ENCODE data around the gene WFDC2. TPM values are rescaled to one million over a fixed set of nuclear protein-coding genes. Genes with fewer than 3 reads are reported as not detected.

Gene WFDC2
- polyA plus RNA-seq, 2 of the 4 experiments (the other 2 are of a cell fraction): not detected

DNA sequence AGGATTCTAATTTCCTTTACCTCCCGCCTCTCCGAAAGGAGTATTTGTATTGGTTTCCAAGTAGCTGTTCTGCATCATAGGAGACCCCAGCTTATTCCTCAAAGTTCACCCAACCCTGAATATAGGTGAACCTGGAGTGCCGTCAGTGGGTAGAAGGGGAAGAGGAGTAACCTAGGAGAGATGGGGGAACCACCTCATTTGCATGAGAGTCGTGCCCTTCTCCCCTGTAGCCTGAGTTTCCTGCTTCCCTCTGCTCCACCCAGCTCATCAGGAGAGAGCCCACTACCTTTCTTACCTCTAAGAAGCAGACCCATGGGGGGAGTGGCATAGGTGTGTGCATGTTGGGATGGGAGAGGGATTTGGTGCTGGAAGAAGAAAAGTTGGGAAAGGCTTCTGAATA, 17.3 kb upstream of the WFDC2 start:
- Histone ChIP-seq H3K27ac (no peak overlapping the region), H3K4me1 (no peaks in the 10 kb centered on the region), H3K9me3 (no peaks in the 10 kb centered on the region), H3K4me3 (no peak overlapping the region), H3K4me2 (no peak overlapping the region)
- ATAC-seq (no peak), DNase-seq (ENCODE audit: low read depth in 1 of 2, low spot score in 1 of 2) (no peak), FAIRE-seq (no peak)
- TF ChIP-seq, protein P1, sequence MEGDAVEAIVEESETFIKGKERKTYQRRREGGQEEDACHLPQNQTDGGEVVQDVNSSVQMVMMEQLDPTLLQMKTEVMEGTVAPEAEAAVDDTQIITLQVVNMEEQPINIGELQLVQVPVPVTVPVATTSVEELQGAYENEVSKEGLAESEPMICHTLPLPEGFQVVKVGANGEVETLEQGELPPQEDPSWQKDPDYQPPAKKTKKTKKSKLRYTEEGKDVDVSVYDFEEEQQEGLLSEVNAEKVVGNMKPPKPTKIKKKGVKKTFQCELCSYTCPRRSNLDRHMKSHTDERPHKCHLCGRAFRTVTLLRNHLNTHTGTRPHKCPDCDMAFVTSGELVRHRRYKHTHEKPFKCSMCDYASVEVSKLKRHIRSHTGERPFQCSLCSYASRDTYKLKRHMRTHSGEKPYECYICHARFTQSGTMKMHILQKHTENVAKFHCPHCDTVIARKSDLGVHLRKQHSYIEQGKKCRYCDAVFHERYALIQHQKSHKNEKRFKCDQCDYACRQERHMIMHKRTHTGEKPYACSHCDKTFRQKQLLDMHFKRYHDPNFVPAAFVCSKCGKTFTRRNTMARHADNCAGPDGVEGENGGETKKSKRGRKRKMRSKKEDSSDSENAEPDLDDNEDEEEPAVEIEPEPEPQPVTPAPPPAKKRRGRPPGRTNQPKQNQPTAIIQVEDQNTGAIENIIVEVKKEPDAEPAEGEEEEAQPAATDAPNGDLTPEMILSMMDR (IDR thresholded peaks at IDR 0.05): no peak
- TF ChIP-seq CBX8 (IDR thresholded peaks at IDR 0.05): no peak
- TF ChIP-seq, protein P2, sequence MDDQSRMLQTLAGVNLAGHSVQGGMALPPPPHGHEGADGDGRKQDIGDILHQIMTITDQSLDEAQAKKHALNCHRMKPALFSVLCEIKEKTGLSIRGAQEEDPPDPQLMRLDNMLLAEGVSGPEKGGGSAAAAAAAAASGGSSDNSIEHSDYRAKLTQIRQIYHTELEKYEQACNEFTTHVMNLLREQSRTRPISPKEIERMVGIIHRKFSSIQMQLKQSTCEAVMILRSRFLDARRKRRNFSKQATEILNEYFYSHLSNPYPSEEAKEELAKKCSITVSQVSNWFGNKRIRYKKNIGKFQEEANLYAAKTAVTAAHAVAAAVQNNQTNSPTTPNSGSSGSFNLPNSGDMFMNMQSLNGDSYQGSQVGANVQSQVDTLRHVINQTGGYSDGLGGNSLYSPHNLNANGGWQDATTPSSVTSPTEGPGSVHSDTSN (IDR thresholded peaks at IDR 0.05): no peak
- no peak for TF ChIP-seq CBX2 (IDR thresholded peaks at IDR 0.05; ENCODE audit: borderline replicate concordance, low read depth)
- TF ChIP-seq NPAS2 (CRISPR knock-in tag; IDR thresholded peaks at IDR 0.05; ENCODE audit: borderline replicate concordance): no peak
- TF ChIP-seq, protein P3, sequence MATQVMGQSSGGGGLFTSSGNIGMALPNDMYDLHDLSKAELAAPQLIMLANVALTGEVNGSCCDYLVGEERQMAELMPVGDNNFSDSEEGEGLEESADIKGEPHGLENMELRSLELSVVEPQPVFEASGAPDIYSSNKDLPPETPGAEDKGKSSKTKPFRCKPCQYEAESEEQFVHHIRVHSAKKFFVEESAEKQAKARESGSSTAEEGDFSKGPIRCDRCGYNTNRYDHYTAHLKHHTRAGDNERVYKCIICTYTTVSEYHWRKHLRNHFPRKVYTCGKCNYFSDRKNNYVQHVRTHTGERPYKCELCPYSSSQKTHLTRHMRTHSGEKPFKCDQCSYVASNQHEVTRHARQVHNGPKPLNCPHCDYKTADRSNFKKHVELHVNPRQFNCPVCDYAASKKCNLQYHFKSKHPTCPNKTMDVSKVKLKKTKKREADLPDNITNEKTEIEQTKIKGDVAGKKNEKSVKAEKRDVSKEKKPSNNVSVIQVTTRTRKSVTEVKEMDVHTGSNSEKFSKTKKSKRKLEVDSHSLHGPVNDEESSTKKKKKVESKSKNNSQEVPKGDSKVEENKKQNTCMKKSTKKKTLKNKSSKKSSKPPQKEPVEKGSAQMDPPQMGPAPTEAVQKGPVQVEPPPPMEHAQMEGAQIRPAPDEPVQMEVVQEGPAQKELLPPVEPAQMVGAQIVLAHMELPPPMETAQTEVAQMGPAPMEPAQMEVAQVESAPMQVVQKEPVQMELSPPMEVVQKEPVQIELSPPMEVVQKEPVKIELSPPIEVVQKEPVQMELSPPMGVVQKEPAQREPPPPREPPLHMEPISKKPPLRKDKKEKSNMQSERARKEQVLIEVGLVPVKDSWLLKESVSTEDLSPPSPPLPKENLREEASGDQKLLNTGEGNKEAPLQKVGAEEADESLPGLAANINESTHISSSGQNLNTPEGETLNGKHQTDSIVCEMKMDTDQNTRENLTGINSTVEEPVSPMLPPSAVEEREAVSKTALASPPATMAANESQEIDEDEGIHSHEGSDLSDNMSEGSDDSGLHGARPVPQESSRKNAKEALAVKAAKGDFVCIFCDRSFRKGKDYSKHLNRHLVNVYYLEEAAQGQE (IDR thresholded peaks at IDR 0.05): no peak
- TF ChIP-seq HOXB13 (CRISPR knock-in tag; IDR thresholded peaks at IDR 0.05; ENCODE audit: low read depth): no peak
- no peak for TF ChIP-seq FOSL2 (IDR thresholded peaks at IDR 0.05)
- TF ChIP-seq FOSL2 (CRISPR knock-in tag; IDR thresholded peaks at IDR 0.05): no peak
- TF ChIP-seq SREBF2 (IDR thresholded peaks at IDR 0.05): no peak
- TF ChIP-seq HOXA7 (CRISPR knock-in tag; IDR thresholded peaks at IDR 0.05): no peak
- TF ChIP-seq JUN (IDR thresholded peaks at IDR 0.05): no peak
- no peak for TF ChIP-seq ZC3H11A (IDR thresholded peaks at IDR 0.05)
- TF ChIP-seq HOXB5 (CRISPR knock-in tag; IDR thresholded peaks at IDR 0.05): no peak
- TF ChIP-seq ZFP36 (IDR thresholded peaks at IDR 0.05; ENCODE audit: borderline replicate concordance, partially characterized antibody): no peak
- TF ChIP-seq POLR2AphosphoS2 (conservative IDR thresholded peaks at IDR 0.05; ENCODE audit: low read length): no peak
- TF ChIP-seq, protein P4, sequence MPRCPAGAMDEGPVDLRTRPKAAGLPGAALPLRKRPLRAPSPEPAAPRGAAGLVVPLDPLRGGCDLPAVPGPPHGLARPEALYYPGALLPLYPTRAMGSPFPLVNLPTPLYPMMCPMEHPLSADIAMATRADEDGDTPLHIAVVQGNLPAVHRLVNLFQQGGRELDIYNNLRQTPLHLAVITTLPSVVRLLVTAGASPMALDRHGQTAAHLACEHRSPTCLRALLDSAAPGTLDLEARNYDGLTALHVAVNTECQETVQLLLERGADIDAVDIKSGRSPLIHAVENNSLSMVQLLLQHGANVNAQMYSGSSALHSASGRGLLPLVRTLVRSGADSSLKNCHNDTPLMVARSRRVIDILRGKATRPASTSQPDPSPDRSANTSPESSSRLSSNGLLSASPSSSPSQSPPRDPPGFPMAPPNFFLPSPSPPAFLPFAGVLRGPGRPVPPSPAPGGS (IDR thresholded peaks at IDR 0.05): no peak
- no peak for TF ChIP-seq PHF8 (IDR thresholded peaks at IDR 0.05; ENCODE audit: borderline replicate concordance, low read depth)
- TF ChIP-seq CHD2 (IDR thresholded peaks at IDR 0.05; ENCODE audit: low read length, partially characterized antibody): no peak
- no peak for TF ChIP-seq ZNF302 (CRISPR knock-in tag; IDR thresholded peaks at IDR 0.05)
- WGBS (ENCODE audit: missing lambda C conversion rate): 58% methylated on average over 4 of the region's 4 CpGs
- CTCF ChIA-PET: interaction anchor here (0.6 to 11.9 kb wide), 11 partner anchors 9 to 348 kb away, joined by 3 to 111 read pairs (median 4); partner anchors contain the start of gene SYS1
- POLR2A ChIA-PET: no interaction called here

All from A549 (cell line).